ENCODE data around the gene FSTL4. TPM values are rescaled to one million over a fixed set of nuclear protein-coding genes. Genes with fewer than 3 reads are reported as not detected.

FSTL4 gene
- polyA plus RNA-seq, 1 donor (not counting 4 experiments of a cell fraction or from before 2014, with no cell fraction given) = 1.7 TPM

- Histone ChIP-seq H3K9me1 (ENCODE audit: control insufficient read depth, extremely low read depth, insufficient read depth, low read length) (no peaks in the 10 kb centered on the region), H3K4me2 (ENCODE audit: control insufficient read depth, extremely low read depth, insufficient read depth, low read depth, low read length) (no peak overlapping the region), H2AFZ (ENCODE audit: control insufficient read depth, low read length) (no peak overlapping the region), H3K79me2 (ENCODE audit: control insufficient read depth, insufficient read depth, low read length) (no peaks in the 10 kb centered on the region), H3K4me1 (ENCODE audit: control insufficient read depth, extremely low read depth, insufficient read depth, low read length) (peaks cover 26% of the 10 kb centered on the region), H3K27me3 (ENCODE audit: control insufficient read depth, extremely low read depth, insufficient read depth, low read length) (no peaks in the 10 kb centered on the region), H3K9me3 (ENCODE audit: control insufficient read depth, low read depth, low read length) (no peaks in the 10 kb centered on the region), H3K36me3 (ENCODE audit: control insufficient read depth in 2 of 2, extremely low read depth in 1 of 2, insufficient read depth in 2 of 2, low read length in 2 of 2) (no peaks in the 10 kb centered on the region), H3K27ac (ENCODE audit: control insufficient read depth, insufficient read depth, low read length) (no peak overlapping the region), H3K9ac (ENCODE audit: control insufficient read depth, extremely low read depth, insufficient read depth, low read length) (no peak overlapping the region), H4K20me1 (ENCODE audit: control insufficient read depth, extremely low read depth, insufficient read depth, low read length) (no peaks in the 10 kb centered on the region), H3K4me3 (ENCODE audit: control insufficient read depth in 2 of 3, extremely low read depth in 1 of 3, insufficient read depth in 2 of 3, low read depth in 1 of 3, low read length in 3 of 3) (no peak overlapping the region)
- DNase-seq (ENCODE audit: low read depth, low spot score) = no peak
- dilution Hi-C loops (cut with MboI; ENCODE audit: extremely low pct_ligation_motif_present, low sequenced_read_pairs) = no loop called here
- FAIRE-seq = peak; percentile 41
- TF ChIP-seq CTCF (optimal IDR thresholded peaks at IDR 0.05 in 1 of 3, IDR thresholded peaks at IDR 0.05 in 1 of 3, conservative IDR thresholded peaks at IDR 0.05 in 1 of 3; ENCODE audit: extremely low read depth in 1 of 3, insufficient read depth in 2 of 3, low read length in 3 of 3) = peak; percentile 88 to 92 (median 92)
- TF ChIP-seq EZH2 (IDR thresholded peaks at IDR 0.05; ENCODE audit: low read length) = no peak
These were observed 152.1 kb downstream of the FSTL4 start for GRCh38 chr5:133460172-133460758.

- Histone ChIP-seq H3K9me1 (ENCODE audit: control insufficient read depth, extremely low read depth, insufficient read depth, low read length) (no peaks in the 10 kb centered on the region), H3K36me3 (ENCODE audit: control insufficient read depth in 2 of 2, extremely low read depth in 1 of 2, insufficient read depth in 2 of 2, low read length in 2 of 2) (no peaks in the 10 kb centered on the region), H3K4me3 (ENCODE audit: control insufficient read depth in 2 of 3, extremely low read depth in 1 of 3, insufficient read depth in 2 of 3, low read depth in 1 of 3, low read length in 3 of 3) (no peak overlapping the region), H3K4me2 (ENCODE audit: control insufficient read depth, extremely low read depth, insufficient read depth, low read depth, low read length) (no peak overlapping the region), H3K27ac (ENCODE audit: control insufficient read depth, insufficient read depth, low read length) (no peak overlapping the region), H2AFZ (ENCODE audit: control insufficient read depth, low read length) (no peak overlapping the region), H3K9ac (ENCODE audit: control insufficient read depth, extremely low read depth, insufficient read depth, low read length) (no peak overlapping the region), H3K4me1 (ENCODE audit: control insufficient read depth, extremely low read depth, insufficient read depth, low read length) (peaks cover 26% of the 10 kb centered on the region), H3K27me3 (ENCODE audit: control insufficient read depth, extremely low read depth, insufficient read depth, low read length) (no peaks in the 10 kb centered on the region), H3K79me2 (ENCODE audit: control insufficient read depth, insufficient read depth, low read length) (no peaks in the 10 kb centered on the region), H3K9me3 (ENCODE audit: control insufficient read depth, low read depth, low read length) (no peaks in the 10 kb centered on the region), H4K20me1 (ENCODE audit: control insufficient read depth, extremely low read depth, insufficient read depth, low read length) (no peaks in the 10 kb centered on the region)
- FAIRE-seq (peak; percentile 17), DNase-seq (ENCODE audit: low read depth, low spot score) (no peak)
- dilution Hi-C loops (cut with MboI; ENCODE audit: extremely low pct_ligation_motif_present, low sequenced_read_pairs) = no loop called here
- no peak for TF ChIP-seq EZH2 (IDR thresholded peaks at IDR 0.05; ENCODE audit: low read length)
- TF ChIP-seq CTCF (optimal IDR thresholded peaks at IDR 0.05 in 1 of 3, IDR thresholded peaks at IDR 0.05 in 1 of 3, conservative IDR thresholded peaks at IDR 0.05 in 1 of 3; ENCODE audit: extremely low read depth in 1 of 3, insufficient read depth in 2 of 3, low read length in 3 of 3) = no peak
These were observed 152.7 kb downstream of the FSTL4 start for GRCh38 chr5:133459474-133460160.

All from keratinocyte (primary cell).